HG02678 (cell line): ENCODE results near the gene KRT36.

Source experiments
- ATAC-seq: cut with Tn5 transposase; IDR thresholded peaks from one replicate; pipeline ENCODE4 v1.9.1; 2021; ENCODE audit warnings: mild to moderate bottlenecking, moderate library complexity; ENCODE audit not compliant: unreplicated experiment

The KRT36 gene

GRCh38 chr17:41444186-41444585 lies 45.5 kb downstream of the KRT36 start:
- ATAC-seq, result no peak

- ATAC-seq, result no peak
Measured at GRCh38 chr17:41442739-41443138, 47.0 kb downstream of the KRT36 start.

DNA sequence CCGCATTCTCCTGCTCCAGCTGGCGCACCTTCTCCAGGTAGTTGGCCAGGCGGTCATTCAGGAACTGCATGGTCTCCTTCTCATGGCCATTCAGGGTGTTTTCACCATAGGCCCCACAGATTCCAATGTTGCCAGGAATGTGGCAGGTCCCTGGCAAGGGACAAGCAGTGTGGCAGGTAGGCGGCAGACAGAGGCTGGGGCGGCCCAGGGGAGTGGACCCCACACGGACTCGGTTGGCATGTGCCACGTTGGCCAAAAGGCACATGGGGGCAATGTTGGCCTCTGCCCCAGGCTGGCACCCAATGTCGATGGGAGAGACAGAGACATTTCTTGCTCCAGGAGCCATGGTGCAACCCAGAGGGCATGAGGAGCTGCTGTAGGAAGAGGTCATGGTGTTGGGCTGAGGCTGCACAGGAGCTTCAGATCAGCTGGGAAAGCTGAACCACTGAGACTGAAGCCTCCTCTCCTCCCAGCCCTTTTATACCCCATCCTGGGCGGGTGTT lies 49.1 kb downstream of the KRT36 start, which contains the start of gene KRT38:
KRT38 (minus strand) TSS at position 453 of the 503 bp plus-strand sequence; CDS start at position 391, 62 bp downstream.
- ATAC-seq, result no peak

DNA sequence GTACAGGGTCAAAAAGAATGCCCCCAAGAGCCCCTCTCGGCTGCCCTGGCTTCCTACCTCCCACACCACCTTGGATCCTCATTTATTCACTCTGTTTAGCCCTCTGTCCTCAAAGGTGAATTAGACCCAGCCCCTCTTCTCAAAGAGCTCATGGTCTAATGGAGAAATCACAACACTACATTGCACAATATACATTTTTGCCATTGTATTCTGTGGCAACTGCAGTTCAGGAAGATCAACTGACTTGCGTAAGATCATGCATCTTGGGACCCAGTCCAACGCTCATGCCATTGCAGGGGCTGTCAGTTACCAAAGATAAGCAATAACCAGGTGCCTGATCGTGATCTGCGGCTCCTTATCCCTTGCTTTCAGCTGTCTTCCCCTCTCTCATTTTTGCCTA lies 50.3 kb downstream of the KRT36 start:
- no peak for ATAC-seq

DNA sequence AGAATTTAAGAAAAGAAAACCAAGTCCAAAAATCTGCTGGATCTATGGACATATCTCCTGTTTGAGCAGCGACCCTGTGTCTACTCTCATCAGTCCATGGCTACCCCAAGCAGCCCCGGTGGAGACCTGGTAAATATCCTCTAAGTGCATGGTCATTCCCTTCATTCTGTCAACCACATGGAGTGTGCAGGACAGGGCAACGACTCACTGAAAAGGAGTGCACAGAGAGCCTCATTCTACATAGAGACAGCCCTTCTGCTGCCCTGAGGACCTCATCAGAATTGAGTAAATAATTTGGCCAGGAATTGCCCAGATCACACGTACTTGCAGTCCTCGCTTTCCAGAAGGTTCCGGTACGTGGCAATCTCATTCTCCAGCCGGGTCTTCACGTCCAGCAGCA lies 51.9 kb downstream of the KRT36 start:
- no peak for ATAC-seq

DNA sequence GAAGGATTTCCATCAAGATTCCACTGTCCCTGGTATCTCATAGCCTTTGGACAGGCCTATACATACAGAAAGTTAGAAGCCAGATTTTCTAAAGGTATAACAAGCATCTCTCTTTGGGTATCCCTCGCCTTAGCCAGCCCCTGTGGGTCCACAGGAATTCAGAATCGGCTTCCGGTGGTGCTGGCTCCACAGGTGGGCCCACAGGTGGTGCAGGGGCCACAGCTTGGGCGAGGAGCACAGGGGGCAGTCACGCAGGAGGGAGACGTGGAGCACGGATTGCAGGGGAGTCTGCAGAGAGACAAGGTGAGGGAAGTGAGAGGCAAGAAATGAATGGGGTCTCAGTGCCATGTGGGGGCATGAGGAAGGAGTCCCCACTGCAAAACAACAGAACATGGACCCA lies 52.5 kb downstream of the KRT36 start:
- no peak for ATAC-seq
